ENCODE results near the gene PCSK6. TPM values are rescaled to one million over a fixed set of nuclear protein-coding genes. Genes with fewer than 3 reads are reported as not detected.

Gene PCSK6
- total and polyA plus RNA-seq, 8 donors = 2.8 to 91.5 (median 17.8) TPM

DNA sequence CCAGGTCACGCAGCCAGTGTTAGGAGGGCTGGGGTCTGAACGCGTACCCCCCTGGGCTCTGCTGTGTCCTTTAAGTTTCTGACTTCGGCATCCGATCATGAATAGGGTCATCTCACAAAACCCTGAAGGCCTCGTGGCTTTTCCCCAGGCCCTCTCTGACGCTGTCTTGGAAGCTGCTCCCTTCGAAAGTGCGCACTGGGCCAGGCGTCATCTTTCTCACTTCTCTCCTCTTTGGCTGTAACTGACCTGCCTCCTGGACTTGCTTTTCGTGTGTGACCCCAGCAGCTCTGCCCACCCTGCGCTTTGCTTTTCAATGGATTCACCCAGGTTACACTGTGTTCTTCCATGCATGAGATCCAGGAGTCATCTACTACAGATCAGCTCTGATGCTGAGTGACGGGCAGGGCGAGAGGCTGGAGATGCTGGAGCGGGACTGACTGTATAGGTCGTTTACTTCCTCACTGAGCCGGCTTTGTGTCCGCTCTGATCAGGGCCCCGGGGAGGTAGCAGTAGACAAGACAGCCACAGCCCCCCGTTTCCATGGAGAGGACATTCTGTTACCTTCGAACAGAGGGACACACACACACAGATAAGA is 45.0 kb upstream of the PCSK6 start:
- H3K27me3 ChIP-seq = peaks cover 0 to 5% (median 0%) of the 10 kb centered on the region in 3 donors
- H3K4me1 ChIP-seq = peaks cover 0 to 6% (median under 1%) of the 10 kb centered on the region in 4 donors
- H3K9me3 ChIP-seq = peaks cover 0 to 6% (median 0%) of the 10 kb centered on the region in 4 donors
- 73 to 81% (median 75%) methylated on average over 21 of the region's 21 CpGs for WGBS, 5 donors
- H3K36me3 ChIP-seq = no peaks in the 10 kb centered on the region
- no peak overlapping the region for H3K27ac ChIP-seq
- no peak overlapping the region for H3K4me3 ChIP-seq
- intact Hi-C loops (cut with DNase I; ENCODE audit: low total_unique reads) = no loop called here
- DNase-seq = no peak
- TF ChIP-seq EP300 (IDR thresholded peaks at IDR 0.05) (no peak), POLR2A (IDR thresholded peaks at IDR 0.05) (no peak), POLR2AphosphoS5 (IDR thresholded peaks at IDR 0.05) (no peak)
- TF ChIP-seq, protein P1, sequence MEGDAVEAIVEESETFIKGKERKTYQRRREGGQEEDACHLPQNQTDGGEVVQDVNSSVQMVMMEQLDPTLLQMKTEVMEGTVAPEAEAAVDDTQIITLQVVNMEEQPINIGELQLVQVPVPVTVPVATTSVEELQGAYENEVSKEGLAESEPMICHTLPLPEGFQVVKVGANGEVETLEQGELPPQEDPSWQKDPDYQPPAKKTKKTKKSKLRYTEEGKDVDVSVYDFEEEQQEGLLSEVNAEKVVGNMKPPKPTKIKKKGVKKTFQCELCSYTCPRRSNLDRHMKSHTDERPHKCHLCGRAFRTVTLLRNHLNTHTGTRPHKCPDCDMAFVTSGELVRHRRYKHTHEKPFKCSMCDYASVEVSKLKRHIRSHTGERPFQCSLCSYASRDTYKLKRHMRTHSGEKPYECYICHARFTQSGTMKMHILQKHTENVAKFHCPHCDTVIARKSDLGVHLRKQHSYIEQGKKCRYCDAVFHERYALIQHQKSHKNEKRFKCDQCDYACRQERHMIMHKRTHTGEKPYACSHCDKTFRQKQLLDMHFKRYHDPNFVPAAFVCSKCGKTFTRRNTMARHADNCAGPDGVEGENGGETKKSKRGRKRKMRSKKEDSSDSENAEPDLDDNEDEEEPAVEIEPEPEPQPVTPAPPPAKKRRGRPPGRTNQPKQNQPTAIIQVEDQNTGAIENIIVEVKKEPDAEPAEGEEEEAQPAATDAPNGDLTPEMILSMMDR (IDR thresholded peaks at IDR 0.05) = no peak

DNA sequence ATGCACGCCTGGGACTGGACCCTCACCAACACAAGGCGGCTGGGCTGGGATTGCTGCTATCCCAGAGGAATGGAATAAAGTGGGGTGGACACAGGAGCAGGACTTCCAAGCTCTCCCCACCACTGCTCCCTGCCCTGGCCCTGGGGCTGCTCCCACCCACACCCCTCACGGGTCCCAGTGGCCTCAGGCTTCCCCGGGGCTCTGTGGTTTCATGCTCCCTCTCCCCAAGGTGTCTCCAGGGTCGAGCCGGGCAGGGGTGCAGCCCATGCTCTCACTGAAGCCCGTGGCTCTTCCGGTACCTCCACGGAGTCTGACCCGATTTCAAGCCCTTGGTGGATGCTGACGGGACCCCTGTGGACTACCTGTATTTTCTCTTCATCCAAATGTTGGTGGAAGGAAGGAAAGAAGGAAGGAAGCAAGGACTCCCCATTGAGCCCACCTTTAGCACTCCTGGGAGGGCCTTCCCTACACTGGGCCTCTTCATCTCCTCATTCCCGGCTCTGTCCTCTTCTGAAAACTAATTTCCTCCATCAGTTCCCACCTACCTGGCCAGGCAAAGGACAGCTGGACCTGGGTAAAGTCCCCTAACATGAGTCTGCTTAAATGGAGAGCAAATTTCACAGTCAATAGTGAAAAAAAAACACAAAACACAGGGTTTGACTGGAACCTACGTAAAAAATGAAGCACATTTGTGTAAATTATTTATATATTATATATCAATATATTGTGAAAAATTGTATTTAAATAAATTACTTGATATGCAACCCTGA is 44.0 kb upstream of the PCSK6 start:
- Histone ChIP-seq H3K36me3 (no peaks in the 10 kb centered on the region), H3K4me3 (no peak overlapping the region), H3K27me3 (peaks cover 0 to 5% (median 0%) of the 10 kb centered on the region in 3 donors), H3K9me3 (no peaks in the 10 kb centered on the region), H3K27ac (no peak overlapping the region), H3K4me1 (peaks cover 6 to 14% (median 9%) of the 10 kb centered on the region in 4 donors)
- WGBS, 5 donors = 79 to 88% (median 85%) methylated on average over 10 to 13 of the region's 13 CpGs
- TF ChIP-seq POLR2A (IDR thresholded peaks at IDR 0.05) = no peak
- TF ChIP-seq, protein P1 (IDR thresholded peaks at IDR 0.05) = no peak
- TF ChIP-seq POLR2AphosphoS5 (IDR thresholded peaks at IDR 0.05) = no peak
- TF ChIP-seq EP300 (IDR thresholded peaks at IDR 0.05) = no peak
- intact Hi-C loops (cut with DNase I; ENCODE audit: low total_unique reads) = no loop called here
- no peak for DNase-seq

DNA sequence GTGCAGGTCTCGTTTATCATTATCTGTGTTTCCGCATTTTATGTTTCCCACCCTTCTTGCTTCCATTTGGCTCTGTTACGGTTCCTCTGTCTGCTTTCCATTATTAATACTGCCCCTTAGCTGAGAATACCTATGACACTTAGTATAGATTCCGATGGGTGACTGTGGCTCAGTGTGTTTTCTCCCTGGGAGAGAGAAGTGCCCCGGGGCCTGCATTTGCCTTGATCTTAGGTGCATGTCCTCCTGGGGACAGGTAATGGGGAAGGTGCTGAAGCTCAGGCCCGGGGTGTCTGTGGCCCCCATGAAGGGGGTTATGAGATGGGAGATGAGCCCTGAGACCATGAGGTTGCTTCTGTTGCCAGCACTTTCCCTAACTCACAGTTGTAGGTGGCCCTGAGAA is 43.4 kb upstream of the PCSK6 start:
- Histone ChIP-seq H3K27ac (no peak overlapping the region), H3K27me3 (peaks cover 0 to 5% (median 0%) of the 10 kb centered on the region in 3 donors), H3K9me3 (no peaks in the 10 kb centered on the region), H3K36me3 (no peaks in the 10 kb centered on the region), H3K4me3 (no peak overlapping the region), H3K4me1 (peaks cover 13 to 21% (median 16%) of the 10 kb centered on the region in 4 donors)
- TF ChIP-seq EP300 (IDR thresholded peaks at IDR 0.05) = no peak
- WGBS, 5 donors = 87 to 93% (median 92%) methylated on average over 6 of the region's 6 CpGs
- no peak for DNase-seq
- intact Hi-C loops (cut with DNase I; ENCODE audit: low total_unique reads) = no loop called here

DNA sequence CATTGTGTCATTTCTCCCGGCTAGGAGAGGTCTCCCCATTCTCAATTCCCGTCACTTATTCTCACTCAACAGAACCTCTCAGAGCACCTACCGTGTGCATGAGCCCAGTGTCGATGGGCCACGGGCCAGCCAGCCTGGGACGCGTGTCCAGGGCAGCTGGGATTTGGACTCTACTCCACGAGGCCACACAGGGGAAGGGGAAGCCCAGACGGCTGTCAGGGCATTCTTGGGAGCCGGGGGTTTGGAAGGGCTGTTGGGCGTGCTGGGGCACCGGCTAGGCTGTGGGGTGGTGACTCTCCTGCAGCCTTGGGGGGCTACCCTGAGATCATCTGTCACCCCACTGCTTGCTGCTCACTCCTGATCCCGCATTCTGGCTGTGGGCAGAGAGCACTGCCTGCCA is 41.7 kb upstream of the PCSK6 start:
- TF ChIP-seq, protein P1 (IDR thresholded peaks at IDR 0.05) = no peak
- TF ChIP-seq EP300 (IDR thresholded peaks at IDR 0.05) (no peak), POLR2A (IDR thresholded peaks at IDR 0.05) (no peak), POLR2AphosphoS5 (IDR thresholded peaks at IDR 0.05) (no peak)
- peaks cover 0 to 5% (median 0%) of the 10 kb centered on the region in 3 donors for H3K27me3 ChIP-seq
- no peak overlapping the region for H3K27ac ChIP-seq
- H3K9me3 ChIP-seq = no peaks in the 10 kb centered on the region
- 74 to 82% (median 80%) methylated on average over 11 to 13 of the region's 13 CpGs for WGBS, 5 donors
- no peaks in the 10 kb centered on the region for H3K36me3 ChIP-seq
- intact Hi-C loops (cut with DNase I; ENCODE audit: low total_unique reads) = no loop called here
- H3K4me1 ChIP-seq = peaks cover 20 to 30% (median 24%) of the 10 kb centered on the region in 4 donors
- H3K4me3 ChIP-seq = no peak overlapping the region
- no peak for DNase-seq

Measured in stomach (tissue), 9 donors.